HCT116 (cell line): ENCODE measurements around the gene CD99. TPM values are rescaled to one million over a fixed set of nuclear protein-coding genes. Genes with fewer than 3 reads are reported as not detected.

Experiments used
- ATAC-seq: fragments of 200-7000 bp; cut with Tn5 transposase; 2 replicates; pipeline ENCODE4 v1.9.1; 2020; ENCODE audit warnings: mild to moderate bottlenecking, moderate library complexity
- BruUV-seq: library from RNA; stranded (reverse); fragments of 400-500 nt; replicated peaks from 2 replicates; lab custom pipeline; 2021; lab: Mats Ljungman, UMichigan
- CTCF ChIA-PET: fragments of 300-600 bp; sonication (Branson Sonifier 250); formaldehyde crosslinking; loops from one replicate; lab custom pipeline; 2021; ENCODE audit warnings: antibody characterized with exemption; lab: Charles Lee
- POLR2A ChIA-PET: fragments of 300-600, 350-600 bp; sonication (Branson Sonifier 250); formaldehyde crosslinking; loops from one replicate; lab custom pipeline; 2021; ENCODE audit warnings: antibody characterized with exemption; lab: Charles Lee
- RAD21 ChIA-PET, 2 experiments: fragments of 300-600 bp; sonication (Branson Sonifier 250); formaldehyde crosslinking; loops; one replicate each; lab custom pipeline; 2023; ENCODE audit warnings: low total read pairs in 2 of 2; ENCODE audit not compliant: uncharacterized antibody in 2 of 2, unreplicated experiment in 2 of 2, low non-redundant PET in 1 of 2; lab: Charles Lee
- DNase-seq: peaks from one replicate; pipeline ENCODE4 v3.0.0-alpha.2; 2010; ENCODE audit warnings: low read depth, low spot score
- H2AFZ ChIP-seq: fragments of 200-600 bp; shearing (Covaris generic), sonication (generic); 2 replicates; pipeline ENCODE4 v1.6.1; 2017; ENCODE audit warnings: low read depth, mixed run types, mixed read lengths, antibody characterized with exemption, low read length; ENCODE audit not compliant: poor library complexity, severe bottlenecking
- H3K27ac ChIP-seq: 2 replicates; pipeline ENCODE4 v1.5.1; 2012; ENCODE audit warnings: low read depth, low read length
- H3K27me3 ChIP-seq: fragments of 200-600 bp; sonication (generic); 2 replicates; pipeline ENCODE4 v1.6.1; 2016; ENCODE audit warnings: mixed run types, low read length, mixed read lengths; ENCODE audit not compliant: insufficient read depth
- H3K36me3 ChIP-seq, 2 experiments: fragments of 200-500 bp in 1 of 2; fragments of 200-600 bp in 1 of 2; sonication (Bioruptor generic) in 1 of 2; sonication (generic) in 1 of 2; 2 replicates each; pipeline versions ENCODE4 v1.5.1 to v1.6.1; 2014 to 2016; ENCODE audit warnings: low read length in 2 of 2, inconsistent platforms in 1 of 2, mixed read lengths in 1 of 2, mixed run types in 1 of 2; ENCODE audit not compliant: insufficient read depth in 2 of 2, control insufficient read depth in 1 of 2
- H3K4me1 ChIP-seq, 2 experiments: fragments of 200-600 bp in 1 of 2; sonication (generic) in 1 of 2; 2 replicates each; pipeline versions ENCODE4 v1.5.1 to v1.6.1; 2012 to 2017; ENCODE audit warnings: low read length in 2 of 2, inconsistent platforms in 1 of 2, mild to moderate bottlenecking in 1 of 2, mixed read lengths in 1 of 2, mixed run types in 1 of 2, moderate library complexity in 1 of 2; ENCODE audit not compliant: insufficient read depth in 2 of 2, control insufficient read depth in 1 of 2
- H3K4me2 ChIP-seq: fragments of 200-600 bp; sonication (generic); 2 replicates; pipeline ENCODE4 v1.6.1; 2017; ENCODE audit warnings: mixed run types, low read length, mixed read lengths
- H3K4me3 ChIP-seq, 2 experiments: fragments of 200-600 bp in 1 of 2; sonication (generic) in 1 of 2; replicated peaks in 1 of 2; 2 replicates each; pipeline ENCODE4 v1.5.1; 2011 to 2016; ENCODE audit warnings: low read length in 2 of 2, control low read depth in 1 of 2, low read depth in 1 of 2, mild to moderate bottlenecking in 1 of 2, mixed read lengths in 1 of 2, mixed run types in 1 of 2
- H3K79me2 ChIP-seq: fragments of 200-600 bp; sonication (generic); 2 replicates; pipeline ENCODE4 v1.6.1; 2017; ENCODE audit warnings: mild to moderate bottlenecking, mixed run types, low read length, moderate library complexity, mixed read lengths; ENCODE audit not compliant: insufficient read depth
- H3K9ac ChIP-seq: fragments of 200-600 bp; sonication (generic); 2 replicates; pipeline ENCODE4 v1.6.1; 2016; ENCODE audit warnings: low read length, mixed read lengths
- H3K9me2 ChIP-seq: fragments of 200-600 bp; sonication (generic), shearing (Covaris generic); 2 replicates; pipeline ENCODE4 v1.6.1; 2017; ENCODE audit warnings: mixed run types, mild to moderate bottlenecking, moderate library complexity; ENCODE audit not compliant: insufficient read depth
- H3K9me3 ChIP-seq, 2 experiments: fragments of 200-500 bp in 1 of 2; fragments of 200-600 bp in 1 of 2; sonication (Bioruptor generic) in 1 of 2; sonication (generic) in 1 of 2; 2 replicates each; pipeline ENCODE4 v1.6.1; 2014 to 2017; ENCODE audit warnings: low read length in 2 of 2, mixed read lengths in 2 of 2, inconsistent platforms in 1 of 2, low read depth in 1 of 2, mild to moderate bottlenecking in 1 of 2, mixed run types in 1 of 2, moderate library complexity in 1 of 2; ENCODE audit not compliant: control insufficient read depth in 1 of 2, insufficient read depth in 1 of 2
- H4K20me1 ChIP-seq: fragments of 200-600 bp; sonication (generic), shearing (Covaris generic); 2 replicates; pipeline ENCODE4 v1.6.1; 2017; ENCODE audit warnings: mixed run types, mild to moderate bottlenecking, moderate library complexity; ENCODE audit not compliant: insufficient read depth
- ATF3 ChIP-seq: IDR thresholded peaks from 2 replicates; pipeline ENCODE4 v1.6.1; 2012
- CBX3 ChIP-seq: IDR thresholded peaks from 2 replicates; pipeline ENCODE4 v1.6.1; 2012; ENCODE audit warnings: low read depth
- CEBPB ChIP-seq: IDR thresholded peaks from 2 replicates; pipeline ENCODE4 v1.6.1; 2012; ENCODE audit warnings: low read depth
- EGR1 ChIP-seq: IDR thresholded peaks from 2 replicates; pipeline ENCODE4 v1.6.1; 2012; ENCODE audit warnings: low read depth
- ELF1 ChIP-seq: IDR thresholded peaks from 2 replicates; pipeline ENCODE4 v1.6.1; 2012; ENCODE audit warnings: low read depth, borderline replicate concordance
- EZH2 ChIP-seq: fragments of 200-600 bp; sonication (generic); IDR thresholded peaks from 2 replicates; pipeline ENCODE4 v1.6.1; 2017; ENCODE audit warnings: antibody characterized with exemption, mixed run types
- EZH2phosphoT487 ChIP-seq: fragments of 200-600 bp; IDR thresholded peaks from 2 replicates; pipeline ENCODE4 v1.6.1; 2018; ENCODE audit warnings: antibody characterized with exemption, borderline replicate concordance
- FOSL1 ChIP-seq: IDR thresholded peaks from 2 replicates; pipeline ENCODE4 v1.6.1; 2012; ENCODE audit warnings: low read depth
- MAX ChIP-seq: IDR thresholded peaks from 2 replicates; pipeline ENCODE4 v1.6.1; 2012
- POLR2A ChIP-seq: IDR thresholded peaks from 2 replicates; pipeline ENCODE4 v1.7.0; 2011; ENCODE audit warnings: borderline replicate concordance; ENCODE audit not compliant: insufficient read depth, insufficient read length; ENCODE audit errors: extremely low read depth
- RAD21 ChIP-seq: IDR thresholded peaks from 2 replicates; pipeline ENCODE4 v1.6.1; 2012; ENCODE audit warnings: low read depth, mild to moderate bottlenecking
- SIN3A ChIP-seq: IDR thresholded peaks from 2 replicates; pipeline ENCODE4 v1.6.1; 2012; ENCODE audit warnings: low read depth
- SP1 ChIP-seq: IDR thresholded peaks from 2 replicates; pipeline ENCODE4 v1.6.1; 2012; ENCODE audit warnings: low read depth
- SRF ChIP-seq: IDR thresholded peaks from 2 replicates; pipeline ENCODE4 v1.6.1; 2012; ENCODE audit warnings: low read depth
- TCF7L2 ChIP-seq: IDR thresholded peaks from 2 replicates; pipeline ENCODE4 v1.7.0; 2011; ENCODE audit warnings: borderline replicate concordance, inconsistent platforms; ENCODE audit not compliant: insufficient read depth, insufficient read length; ENCODE audit errors: extremely low read depth
- ZFX ChIP-seq: fragments of 450-650 bp; IDR thresholded peaks from 2 replicates; pipeline ENCODE4 v1.6.1; 2017
- ZNF274 ChIP-seq: fragments of 200-500 bp; sonication (Bioruptor generic); IDR thresholded peaks from 2 replicates; pipeline ENCODE4 v1.6.1; 2014; ENCODE audit warnings: mild to moderate bottlenecking, low read depth, low read length, inconsistent platforms
- intact Hi-C: fragments of 100-400 bp; cut with micrococcal nuclease; formaldehyde crosslinking; loops from 2 replicates; pipeline ENCODE4 v1.10.0; 2022
- total RNA-seq: library from RNA; stranded (reverse); gene quantifications from one replicate; pipeline ENCODE4 v1.2.1, GENCODE V29; 2021; ENCODE audit not compliant: unreplicated experiment
- TF ChIP-seq, protein P1 (sequence below): IDR thresholded peaks from 2 replicates; pipeline ENCODE4 v1.6.1; 2011; ENCODE audit warnings: mild to moderate bottlenecking, low read length, moderate library complexity; ENCODE audit not compliant: insufficient replicate concordance; ENCODE audit errors: extremely low read depth
- TF ChIP-seq, protein P2 (sequence below): IDR thresholded peaks from 2 replicates; pipeline ENCODE4 v1.6.1; 2012; ENCODE audit warnings: low read depth

Gene CD99
- total RNA-seq, 1 experiment from 2014 or later = 59.6 TPM

- Histone ChIP-seq H3K4me3 (no peak overlapping the region), H4K20me1 (no peaks in the 10 kb centered on the region), H3K9me2 (no peaks in the 10 kb centered on the region), H3K9me3 (no peaks in the 10 kb centered on the region), H3K27me3 (no peaks in the 10 kb centered on the region), H2AFZ (no peak overlapping the region), H3K4me1 (no peaks in the 10 kb centered on the region), H3K4me2 (no peak overlapping the region), H3K79me2 (no peaks in the 10 kb centered on the region), H3K9ac (no peak overlapping the region), H3K36me3 (no peaks in the 10 kb centered on the region), H3K27ac (no peak overlapping the region)
- no peak for ATAC-seq
- ChIA-PET CTCF (no interaction called here), RAD21 (no interaction called here), POLR2A (no interaction called here)
- BruUV-seq = no TSS peak
- DNase-seq = no peak
- TF ChIP-seq RAD21 (no peak), ZFX (no peak), MAX (no peak), SIN3A (no peak), TCF7L2 (no peak), EZH2phosphoT487 (no peak), EGR1 (no peak), CBX3 (no peak), SRF (no peak), CEBPB (no peak), ATF3 (no peak), POLR2A (no peak), ZNF274 (no peak), FOSL1 (no peak), SP1 (no peak), EZH2 (no peak), ELF1 (no peak)
- TF ChIP-seq, protein P1, sequence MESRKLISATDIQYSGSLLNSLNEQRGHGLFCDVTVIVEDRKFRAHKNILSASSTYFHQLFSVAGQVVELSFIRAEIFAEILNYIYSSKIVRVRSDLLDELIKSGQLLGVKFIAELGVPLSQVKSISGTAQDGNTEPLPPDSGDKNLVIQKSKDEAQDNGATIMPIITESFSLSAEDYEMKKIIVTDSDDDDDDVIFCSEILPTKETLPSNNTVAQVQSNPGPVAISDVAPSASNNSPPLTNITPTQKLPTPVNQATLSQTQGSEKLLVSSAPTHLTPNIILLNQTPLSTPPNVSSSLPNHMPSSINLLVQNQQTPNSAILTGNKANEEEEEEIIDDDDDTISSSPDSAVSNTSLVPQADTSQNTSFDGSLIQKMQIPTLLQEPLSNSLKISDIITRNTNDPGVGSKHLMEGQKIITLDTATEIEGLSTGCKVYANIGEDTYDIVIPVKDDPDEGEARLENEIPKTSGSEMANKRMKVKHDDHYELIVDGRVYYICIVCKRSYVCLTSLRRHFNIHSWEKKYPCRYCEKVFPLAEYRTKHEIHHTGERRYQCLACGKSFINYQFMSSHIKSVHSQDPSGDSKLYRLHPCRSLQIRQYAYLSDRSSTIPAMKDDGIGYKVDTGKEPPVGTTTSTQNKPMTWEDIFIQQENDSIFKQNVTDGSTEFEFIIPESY = no peak
- TF ChIP-seq, protein P2, sequence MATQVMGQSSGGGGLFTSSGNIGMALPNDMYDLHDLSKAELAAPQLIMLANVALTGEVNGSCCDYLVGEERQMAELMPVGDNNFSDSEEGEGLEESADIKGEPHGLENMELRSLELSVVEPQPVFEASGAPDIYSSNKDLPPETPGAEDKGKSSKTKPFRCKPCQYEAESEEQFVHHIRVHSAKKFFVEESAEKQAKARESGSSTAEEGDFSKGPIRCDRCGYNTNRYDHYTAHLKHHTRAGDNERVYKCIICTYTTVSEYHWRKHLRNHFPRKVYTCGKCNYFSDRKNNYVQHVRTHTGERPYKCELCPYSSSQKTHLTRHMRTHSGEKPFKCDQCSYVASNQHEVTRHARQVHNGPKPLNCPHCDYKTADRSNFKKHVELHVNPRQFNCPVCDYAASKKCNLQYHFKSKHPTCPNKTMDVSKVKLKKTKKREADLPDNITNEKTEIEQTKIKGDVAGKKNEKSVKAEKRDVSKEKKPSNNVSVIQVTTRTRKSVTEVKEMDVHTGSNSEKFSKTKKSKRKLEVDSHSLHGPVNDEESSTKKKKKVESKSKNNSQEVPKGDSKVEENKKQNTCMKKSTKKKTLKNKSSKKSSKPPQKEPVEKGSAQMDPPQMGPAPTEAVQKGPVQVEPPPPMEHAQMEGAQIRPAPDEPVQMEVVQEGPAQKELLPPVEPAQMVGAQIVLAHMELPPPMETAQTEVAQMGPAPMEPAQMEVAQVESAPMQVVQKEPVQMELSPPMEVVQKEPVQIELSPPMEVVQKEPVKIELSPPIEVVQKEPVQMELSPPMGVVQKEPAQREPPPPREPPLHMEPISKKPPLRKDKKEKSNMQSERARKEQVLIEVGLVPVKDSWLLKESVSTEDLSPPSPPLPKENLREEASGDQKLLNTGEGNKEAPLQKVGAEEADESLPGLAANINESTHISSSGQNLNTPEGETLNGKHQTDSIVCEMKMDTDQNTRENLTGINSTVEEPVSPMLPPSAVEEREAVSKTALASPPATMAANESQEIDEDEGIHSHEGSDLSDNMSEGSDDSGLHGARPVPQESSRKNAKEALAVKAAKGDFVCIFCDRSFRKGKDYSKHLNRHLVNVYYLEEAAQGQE = no peak
- intact Hi-C loops = no loop called here
These were observed 32.4 kb upstream of the CD99 start for GRCh38 chrX:2658585-2659292.
